ENCODE measurements around the gene CLDN22.

- TF ChIP-seq, protein P1, sequence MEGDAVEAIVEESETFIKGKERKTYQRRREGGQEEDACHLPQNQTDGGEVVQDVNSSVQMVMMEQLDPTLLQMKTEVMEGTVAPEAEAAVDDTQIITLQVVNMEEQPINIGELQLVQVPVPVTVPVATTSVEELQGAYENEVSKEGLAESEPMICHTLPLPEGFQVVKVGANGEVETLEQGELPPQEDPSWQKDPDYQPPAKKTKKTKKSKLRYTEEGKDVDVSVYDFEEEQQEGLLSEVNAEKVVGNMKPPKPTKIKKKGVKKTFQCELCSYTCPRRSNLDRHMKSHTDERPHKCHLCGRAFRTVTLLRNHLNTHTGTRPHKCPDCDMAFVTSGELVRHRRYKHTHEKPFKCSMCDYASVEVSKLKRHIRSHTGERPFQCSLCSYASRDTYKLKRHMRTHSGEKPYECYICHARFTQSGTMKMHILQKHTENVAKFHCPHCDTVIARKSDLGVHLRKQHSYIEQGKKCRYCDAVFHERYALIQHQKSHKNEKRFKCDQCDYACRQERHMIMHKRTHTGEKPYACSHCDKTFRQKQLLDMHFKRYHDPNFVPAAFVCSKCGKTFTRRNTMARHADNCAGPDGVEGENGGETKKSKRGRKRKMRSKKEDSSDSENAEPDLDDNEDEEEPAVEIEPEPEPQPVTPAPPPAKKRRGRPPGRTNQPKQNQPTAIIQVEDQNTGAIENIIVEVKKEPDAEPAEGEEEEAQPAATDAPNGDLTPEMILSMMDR (IDR thresholded peaks at IDR 0.05): no peak
- TF ChIP-seq POLR2A (IDR thresholded peaks at IDR 0.05): no peak
Measured at GRCh38 chr4:183288955-183289354, 31.1 kb downstream of the CLDN22 start.
